Neural cell (in vitro differentiated cells): ENCODE results near the gene ATF7.

Experiments
- CTCF ChIP-seq: fragments of 450-650 bp; IDR thresholded peaks from 2 replicates; pipeline ENCODE4 v1.5.1; 2014; ENCODE audit warnings: antibody characterized with exemption, mild to moderate bottlenecking, moderate library complexity; ENCODE audit not compliant: poor library complexity, severe bottlenecking
- EP300 ChIP-seq: fragments of 450-650 bp; conservative IDR thresholded peaks from 2 replicates; pipeline ENCODE4 v1.6.1; 2014; ENCODE audit warnings: antibody characterized with exemption, mild to moderate bottlenecking, moderate library complexity; ENCODE audit not compliant: poor library complexity, severe bottlenecking
- EZH2 ChIP-seq: fragments of 200-600, 300-800 bp; shearing (Covaris generic), sonication (generic); IDR thresholded peaks from 2 replicates; pipeline ENCODE4 v1.6.1; 2014; ENCODE audit warnings: antibody characterized with exemption, low read length, borderline replicate concordance, mild to moderate bottlenecking; ENCODE audit not compliant: insufficient read depth, poor library complexity, severe bottlenecking
- MXI1 ChIP-seq: fragments of 450-650 bp; conservative IDR thresholded peaks from 2 replicates; pipeline ENCODE4 v1.6.1; 2014; ENCODE audit warnings: antibody characterized with exemption, mild to moderate bottlenecking; ENCODE audit not compliant: poor library complexity, severe bottlenecking
- POLR2AphosphoS5 ChIP-seq: IDR thresholded peaks from 2 replicates; pipeline ENCODE4 v1.6.1; 2012
- RAD21 ChIP-seq: fragments of 450-650 bp; conservative IDR thresholded peaks from 2 replicates; pipeline ENCODE4 v1.6.1; 2014; ENCODE audit warnings: antibody characterized with exemption, mild to moderate bottlenecking, moderate library complexity
- REST ChIP-seq: IDR thresholded peaks from 2 replicates; pipeline ENCODE4 v1.6.1; 2012; ENCODE audit warnings: borderline replicate concordance
- SMC3 ChIP-seq: fragments of 450-650 bp; conservative IDR thresholded peaks from 2 replicates; pipeline ENCODE4 v1.6.1; 2014; ENCODE audit warnings: antibody characterized with exemption, mild to moderate bottlenecking, moderate library complexity; ENCODE audit not compliant: poor library complexity
- TAF1 ChIP-seq: IDR thresholded peaks from 2 replicates; pipeline ENCODE4 v1.6.1; 2012; ENCODE audit warnings: low read depth

DNA sequence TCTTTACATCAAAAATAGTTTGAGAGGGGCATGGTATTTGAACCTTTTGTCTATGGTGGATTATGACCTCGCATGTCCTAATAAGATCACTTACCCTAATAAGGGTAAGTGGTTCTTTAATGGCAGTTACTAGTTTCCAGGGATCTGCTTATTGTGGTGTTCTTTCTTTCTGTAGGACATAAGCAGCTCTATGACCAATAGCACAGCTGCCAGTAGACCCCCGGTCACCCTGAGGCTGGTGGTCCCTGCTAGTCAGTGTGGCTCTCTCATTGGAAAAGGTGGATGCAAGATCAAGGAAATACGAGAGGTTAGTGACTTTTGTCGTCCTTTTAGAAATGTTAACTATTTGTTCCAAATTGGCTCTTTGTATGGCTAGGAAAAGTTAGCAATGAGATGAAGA is 167.1 kb downstream of the ATF7 start:
- TF ChIP-seq POLR2AphosphoS5 (no peak), TAF1 (no peak), CTCF (no peak), EZH2 (no peak), EP300 (no peak), RAD21 (no peak), SMC3 (no peak), REST (no peak), MXI1 (no peak)
